Type B pancreatic cell (in vitro differentiated cells): ENCODE results near the gene KCNG2. TPM values are rescaled to one million over a fixed set of nuclear protein-coding genes. Genes with fewer than 3 reads are reported as not detected.

Source experiments
- DNase-seq: peaks from one replicate; pipeline ENCODE4 v3.0.0; 2021; ENCODE audit warnings: mixed read lengths; ENCODE audit not compliant: unreplicated experiment; ENCODE audit errors: extremely low spot score
- H3K27ac Mint-ChIP-seq: 2 replicates; pipeline ENCODE4 v1.8.0; 2021; ENCODE audit warnings: mild to moderate bottlenecking, mixed read lengths
- H3K27me3 Mint-ChIP-seq: 2 replicates; pipeline ENCODE4 v1.8.0; 2021; ENCODE audit warnings: mixed read lengths
- H3K36me3 Mint-ChIP-seq: 2 replicates; pipeline ENCODE4 v1.8.0; 2021; ENCODE audit warnings: mixed read lengths
- H3K4me1 Mint-ChIP-seq: one replicate; pipeline ENCODE4 v1.8.0; 2021; ENCODE audit warnings: mixed read lengths; ENCODE audit not compliant: unreplicated experiment
- H3K4me3 Mint-ChIP-seq: 2 replicates; pipeline ENCODE4 v1.8.0; 2021; ENCODE audit warnings: mild to moderate bottlenecking, mixed read lengths
- H3K9me3 Mint-ChIP-seq: 2 replicates; pipeline ENCODE4 v1.8.0; 2021; ENCODE audit warnings: mixed read lengths
- CTCF ChIP-seq: fragments of 200-600 bp; sonication (generic); conservative IDR thresholded peaks from 2 replicates; pipeline ENCODE4 v1.5.0; 2021; ENCODE audit warnings: antibody characterized with exemption, mild to moderate bottlenecking
- total RNA-seq: library from RNA; stranded (reverse); gene quantifications from 2 replicates; pipeline ENCODE4 v1.2.1, GENCODE V29; 2021; ENCODE audit warnings: low replicate concordance

The KCNG2 gene
- total RNA-seq, 1 donor from 2014 or later = 0.29 TPM

- no peak overlapping the region for H3K4me3 Mint-ChIP-seq
- H3K27me3 Mint-ChIP-seq = peaks cover 39% of the 10 kb centered on the region
- H3K9me3 Mint-ChIP-seq = peaks cover 6% of the 10 kb centered on the region
- no peaks in the 10 kb centered on the region for H3K4me1 Mint-ChIP-seq
- no peak overlapping the region for H3K27ac Mint-ChIP-seq
- no peak for DNase-seq
- H3K36me3 Mint-ChIP-seq = no peaks in the 10 kb centered on the region
- no peak for TF ChIP-seq CTCF
Measured at GRCh38 chr18:79779021-79779699, 18.6 kb upstream of the KCNG2 start.

- H3K9me3 Mint-ChIP-seq = peaks cover 6% of the 10 kb centered on the region
- H3K4me1 Mint-ChIP-seq = no peaks in the 10 kb centered on the region
- H3K27ac Mint-ChIP-seq = no peak overlapping the region
- peaks cover 45% of the 10 kb centered on the region for H3K27me3 Mint-ChIP-seq
- H3K4me3 Mint-ChIP-seq = no peak overlapping the region
- TF ChIP-seq CTCF = no peak
- no peak for DNase-seq
- H3K36me3 Mint-ChIP-seq = no peaks in the 10 kb centered on the region
Measured at GRCh38 chr18:79779700-79780190, 18.0 kb upstream of the KCNG2 start.

GRCh38 chr18:79780547-79780946 is 17.2 kb upstream of the KCNG2 start:
- Mint-ChIP-seq H3K27me3 (peaks cover 50% of the 10 kb centered on the region), H3K4me3 (no peak overlapping the region), H3K4me1 (no peaks in the 10 kb centered on the region), H3K9me3 (peaks cover 6% of the 10 kb centered on the region), H3K27ac (no peak overlapping the region), H3K36me3 (no peaks in the 10 kb centered on the region)
- TF ChIP-seq CTCF = no peak
- DNase-seq = no peak

- no peak for TF ChIP-seq CTCF
- no peak for DNase-seq
- Mint-ChIP-seq H3K4me3 (no peak overlapping the region), H3K27ac (no peak overlapping the region), H3K27me3 (peaks cover 55% of the 10 kb centered on the region), H3K36me3 (no peaks in the 10 kb centered on the region), H3K9me3 (peaks cover 6% of the 10 kb centered on the region), H3K4me1 (no peaks in the 10 kb centered on the region)
Measured at GRCh38 chr18:79781331-79781941, 16.3 kb upstream of the KCNG2 start.

GRCh38 chr18:79782566-79783308 is 15.0 kb upstream of the KCNG2 start:
- no peak for DNase-seq
- Mint-ChIP-seq H3K4me1 (no peaks in the 10 kb centered on the region), H3K36me3 (no peaks in the 10 kb centered on the region), H3K27me3 (peaks cover 55% of the 10 kb centered on the region), H3K27ac (no peak overlapping the region), H3K9me3 (no peaks in the 10 kb centered on the region), H3K4me3 (no peak overlapping the region)
- TF ChIP-seq CTCF = no peak
